Limb (tissue), 2 donors: ENCODE results near the gene ANK2.

ENCODE experiments used
- DNase-seq, 2 donors: peaks; one replicate each; pipeline ENCODE4 v3.0.0-alpha.2; 2016; ENCODE audit errors: extremely low spot score in 2 of 2

The ANK2 gene

GRCh38 chr4:113090954-113091353, 41.5 kb downstream of the ANK2 start:
- DNase-seq = no peak

- DNase-seq = no peak
Observed at GRCh38 chr4:113094331-113094730, 44.9 kb downstream of the ANK2 start.

- DNase-seq = no peak
Observed at GRCh38 chr4:113094802-113095201, 45.3 kb downstream of the ANK2 start.

- no peak for DNase-seq
Observed at GRCh38 chr4:113101669-113102068, 52.2 kb downstream of the ANK2 start.

- DNase-seq = no peak
Observed at GRCh38 chr4:113103556-113103955, 54.1 kb downstream of the ANK2 start.

GRCh38 chr4:113106108-113106507, 56.7 kb downstream of the ANK2 start:
- peak in 1 of 2 donors; percentile 71 for DNase-seq

- no peak for DNase-seq
Observed at GRCh38 chr4:113109106-113109718, 59.8 kb downstream of the ANK2 start.

- DNase-seq = no peak
Observed at GRCh38 chr4:113112338-113112978, 63.0 kb downstream of the ANK2 start.

GRCh38 chr4:113113151-113113550, 63.7 kb downstream of the ANK2 start:
- DNase-seq = no peak

- DNase-seq = no peak
Observed at GRCh38 chr4:113114884-113115283, 65.4 kb downstream of the ANK2 start.

GRCh38 chr4:113116414-113117357, 67.2 kb downstream of the ANK2 start:
- peak in 1 of 2 donors; percentile 39 for DNase-seq

GRCh38 chr4:113117358-113117702, 67.9 kb downstream of the ANK2 start:
- no peak for DNase-seq

GRCh38 chr4:113122066-113122465, 72.6 kb downstream of the ANK2 start:
- no peak for DNase-seq

- DNase-seq = no peak
Observed at GRCh38 chr4:113125418-113125817, 76.0 kb downstream of the ANK2 start.

GRCh38 chr4:113131136-113131535, 81.7 kb downstream of the ANK2 start:
- DNase-seq = no peak

GRCh38 chr4:113131621-113132020, 82.2 kb downstream of the ANK2 start:
- DNase-seq = no peak

- DNase-seq = no peak
Observed at GRCh38 chr4:113141901-113142346, 92.5 kb downstream of the ANK2 start.

GRCh38 chr4:113142351-113142750, 92.9 kb downstream of the ANK2 start:
- no peak for DNase-seq

- DNase-seq = no peak
Observed at GRCh38 chr4:113144091-113144490, 94.6 kb downstream of the ANK2 start.

GRCh38 chr4:113145147-113145518, 95.7 kb downstream of the ANK2 start:
- no peak for DNase-seq

- DNase-seq = peak; percentile 18 to 55
Observed at GRCh38 chr4:113145519-113146291, 96.3 kb downstream of the ANK2 start.
